ENCODE measurements around the gene STK32A.

- TF ChIP-seq POLR2AphosphoS5 (IDR thresholded peaks at IDR 0.05) (no peak), CTCF (IDR thresholded peaks at IDR 0.05) (no peak), POLR2A (IDR thresholded peaks at IDR 0.05) (no peak), EP300 (IDR thresholded peaks at IDR 0.05) (no peak)
Observed at GRCh38 chr5:147226512-147226911, 8.3 kb upstream of the STK32A start.
